Esophagus squamous epithelium (tissue), 5 donors: ENCODE measurements around the gene CD99. TPM values are rescaled to one million over a fixed set of nuclear protein-coding genes. Genes with fewer than 3 reads are reported as not detected.

Experiments
- DNase-seq: peaks from one replicate; lab custom pipeline; 2025; lab: John Stamatoyannopoulos, UW
- H3K27ac ChIP-seq, 4 donors: fragments of 200-600 bp; sonication (generic); one replicate each; pipeline ENCODE4 v1.5.1; 2016 to 2019; ENCODE audit warnings: mild to moderate bottlenecking in 1 of 4
- H3K27me3 ChIP-seq, 4 donors: fragments of 200-600 bp; sonication (generic); 1 replicate in 3 of 4; 2 replicates in 1 of 4; pipeline versions ENCODE4 v1.5.1 to v1.6.0; 2017 to 2021; ENCODE audit warnings: antibody characterized with exemption in 1 of 4
- H3K36me3 ChIP-seq, 3 donors: fragments of 200-600 bp; sonication (generic); one replicate each; pipeline ENCODE4 v1.5.1; 2016 to 2019
- H3K4me1 ChIP-seq, 3 donors: fragments of 200-600 bp; sonication (generic); one replicate each; pipeline ENCODE4 v1.5.1; 2017 to 2019
- H3K4me3 ChIP-seq, 4 donors: fragments of 200-600 bp; sonication (generic); 1 replicate in 3 of 4; 2 replicates in 1 of 4; pipeline ENCODE4 v1.5.1; 2016 to 2019; ENCODE audit warnings: mild to moderate bottlenecking in 2 of 4, moderate library complexity in 1 of 4
- H3K9me3 ChIP-seq, 3 donors: fragments of 200-600 bp; sonication (generic); one replicate each; pipeline ENCODE4 v1.5.1; 2016 to 2019
- CTCF ChIP-seq, 6 experiments: fragments of 450-650 bp in 4 of 6; fragments of 200-600 bp in 2 of 6; sonication (generic) in 2 of 6; IDR thresholded peaks; one replicate each; pipeline ENCODE4 v1.5.1; 2016 to 2019; ENCODE audit warnings: antibody characterized with exemption in 6 of 6, mild to moderate bottlenecking in 4 of 6, moderate library complexity in 4 of 6
- POLR2A ChIP-seq, 4 donors: fragments of 450-650 bp; IDR thresholded peaks; one replicate each; pipeline ENCODE4 v1.6.1; 2017; ENCODE audit warnings: antibody characterized with exemption in 4 of 4, mild to moderate bottlenecking in 4 of 4, moderate library complexity in 3 of 4
- WGBS, 2 donors: methylation state at CpG; one replicate each; pipeline ENCODE4 v1.1.5; 2018; 5-methylcytosine and 5-hydroxymethylcytosine counted together
- intact Hi-C: fragments of 100-400 bp; cut with DNase I; formaldehyde crosslinking; loops from one replicate; pipeline ENCODE4 v1.15.0; 2022
- total RNA-seq, 4 donors: library from RNA; depleted of rRNA; stranded (reverse); fragments of >200 nt; gene quantifications; one replicate each; pipeline ENCODE4 v1.1.0, GENCODE V29; 2016
- donor health status: DM: yes; HTN: yes; CAD: no.

The CD99 gene
- total RNA-seq, 4 donors from 2014 or later, result 79.9 to 251 (median 162) TPM

GRCh38 chrX:2680486-2681348 is 10.4 kb upstream of the CD99 start:
- Histone ChIP-seq H3K4me1 (peaks cover 0 to 36% (median 7%) of the 10 kb centered on the region in 3 donors), H3K36me3 (no peaks in the 10 kb centered on the region), H3K27ac (no peak overlapping the region), H3K4me3 (no peak overlapping the region), H3K27me3 (no peaks in the 10 kb centered on the region), H3K9me3 (no peaks in the 10 kb centered on the region)
- no peak for DNase-seq
- intact Hi-C loops, result no loop called here
- WGBS, 2 donors, result 62 to 90% methylated on average over 6 of the region's 6 CpGs
- TF ChIP-seq CTCF (IDR thresholded peaks at IDR 0.05) (no peak), POLR2A (IDR thresholded peaks at IDR 0.05) (no peak)

GRCh38 chrX:2682565-2683177 is 8.4 kb upstream of the CD99 start:
- intact Hi-C loops, result no loop called here
- no peak for DNase-seq
- no peaks in the 10 kb centered on the region for H3K36me3 ChIP-seq
- no peak overlapping the region for H3K4me3 ChIP-seq
- 67 to 73% methylated on average over 6 of the region's 6 CpGs for WGBS, 2 donors
- no peak for TF ChIP-seq POLR2A (IDR thresholded peaks at IDR 0.05)
- no peak for TF ChIP-seq CTCF (IDR thresholded peaks at IDR 0.05)
- H3K27me3 ChIP-seq, result no peaks in the 10 kb centered on the region
- H3K4me1 ChIP-seq, result peaks cover 0 to 24% (median 0%) of the 10 kb centered on the region in 3 donors
- H3K9me3 ChIP-seq, result no peaks in the 10 kb centered on the region
- H3K27ac ChIP-seq, result no peak overlapping the region

DNA sequence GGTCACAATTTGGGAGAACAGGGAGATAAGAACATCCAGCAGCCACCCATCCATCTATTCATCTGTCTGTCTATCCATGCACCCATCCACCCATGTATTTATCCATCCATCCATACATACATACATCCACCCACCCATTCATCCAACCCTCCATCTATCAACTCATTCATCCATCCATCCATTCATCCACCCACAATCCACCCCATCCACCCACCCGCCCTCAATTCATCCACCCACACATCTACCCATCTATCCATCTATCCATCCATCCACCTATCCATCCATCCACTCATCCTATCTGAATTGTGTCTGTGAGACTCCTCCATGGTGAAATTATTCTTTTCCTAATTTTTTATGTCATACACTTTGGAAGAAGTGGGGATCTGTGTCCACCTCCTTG is 6.8 kb upstream of the CD99 start:
- H3K4me1 ChIP-seq, result peaks cover 0 to 8% (median 0%) of the 10 kb centered on the region in 3 donors
- no peak overlapping the region for H3K27ac ChIP-seq
- WGBS, 2 donors, result 73 to 88% methylated on average over 1 of the region's 1 CpG

GRCh38 chrX:2685886-2686285 is 5.2 kb upstream of the CD99 start:
- Histone ChIP-seq H3K27ac (no peak overlapping the region), H3K9me3 (no peaks in the 10 kb centered on the region), H3K4me3 (no peak overlapping the region), H3K27me3 (no peaks in the 10 kb centered on the region), H3K4me1 (peaks cover 6 to 9% (median 6%) of the 10 kb centered on the region in 3 donors), H3K36me3 (no peaks in the 10 kb centered on the region)
- TF ChIP-seq CTCF (IDR thresholded peaks at IDR 0.05), result no peak
- TF ChIP-seq POLR2A (IDR thresholded peaks at IDR 0.05), result no peak
- intact Hi-C loops, result no loop called here
- WGBS, 2 donors, result 69 to 86% methylated on average over 5 of the region's 5 CpGs
- no peak for DNase-seq

More for the DNA sequence above, 6.8 kb upstream of the CD99 start:
- Histone ChIP-seq H3K36me3 (no peaks in the 10 kb centered on the region), H3K9me3 (no peaks in the 10 kb centered on the region), H3K27me3 (no peaks in the 10 kb centered on the region), H3K4me3 (no peak overlapping the region)
- TF ChIP-seq CTCF (IDR thresholded peaks at IDR 0.05), result no peak
- no peak for TF ChIP-seq POLR2A (IDR thresholded peaks at IDR 0.05)
- intact Hi-C loops, result no loop called here
- no peak for DNase-seq
